NCI-H2081 (cell line): Measurements from ENCODE around the gene SIX5.
"Not testable (repeated sequence)": the region's sequence is repeated elsewhere in the genome, so short reads cannot be mapped to it uniquely, and the experiment has no call there.

Experiments used
- DNase-seq, 2 experiments: peaks; one replicate each; lab custom pipeline; 2025; lab: John Stamatoyannopoulos, UW

SIX5 gene

DNA sequence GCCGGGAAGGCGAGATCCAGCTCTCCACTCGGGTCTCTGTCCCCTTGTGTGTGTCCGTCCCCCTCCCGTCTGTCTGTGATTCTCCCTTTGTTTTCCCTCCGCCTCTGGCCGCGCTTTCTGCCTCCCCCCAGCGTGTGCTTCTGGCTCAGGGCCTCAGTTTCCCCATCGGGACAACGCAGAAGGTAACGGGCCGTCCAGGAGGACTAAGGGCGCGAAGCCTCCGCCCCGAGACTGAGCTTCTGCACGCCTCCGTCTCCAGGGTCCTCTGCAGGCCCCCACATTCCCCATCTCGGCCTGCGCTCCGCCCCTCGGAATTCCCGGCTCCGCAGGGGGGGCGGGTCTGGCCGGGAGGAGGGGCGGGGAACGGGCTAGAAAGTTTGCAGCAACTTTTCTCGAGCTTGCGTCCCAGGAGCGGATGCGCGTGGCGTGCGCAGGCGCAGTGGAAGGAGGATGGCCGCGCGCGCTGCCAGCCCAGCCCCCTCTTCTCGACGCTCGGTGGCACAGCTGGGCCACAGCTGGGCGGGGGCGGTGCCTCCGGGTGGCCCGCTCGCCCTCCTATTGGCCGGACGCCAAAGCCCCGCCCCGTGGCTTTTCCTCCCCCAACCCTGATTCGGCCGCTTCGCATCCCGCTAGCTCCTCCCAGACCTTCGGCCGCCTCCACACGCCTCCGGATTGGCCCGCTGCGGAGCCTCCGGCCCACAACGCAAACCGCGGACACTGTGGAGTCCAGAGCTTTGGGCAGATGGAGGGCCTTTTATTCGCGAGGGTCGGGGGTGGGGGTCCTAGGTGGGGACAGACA lies at the start of gene SIX5:
Gene SIX5 (minus strand): TSS at position 269 of the 799 bp plus-strand sequence. CDS start 408 bp downstream, outside the sequence.
- DNase-seq, result peak; percentile 87 to 93

DNA sequence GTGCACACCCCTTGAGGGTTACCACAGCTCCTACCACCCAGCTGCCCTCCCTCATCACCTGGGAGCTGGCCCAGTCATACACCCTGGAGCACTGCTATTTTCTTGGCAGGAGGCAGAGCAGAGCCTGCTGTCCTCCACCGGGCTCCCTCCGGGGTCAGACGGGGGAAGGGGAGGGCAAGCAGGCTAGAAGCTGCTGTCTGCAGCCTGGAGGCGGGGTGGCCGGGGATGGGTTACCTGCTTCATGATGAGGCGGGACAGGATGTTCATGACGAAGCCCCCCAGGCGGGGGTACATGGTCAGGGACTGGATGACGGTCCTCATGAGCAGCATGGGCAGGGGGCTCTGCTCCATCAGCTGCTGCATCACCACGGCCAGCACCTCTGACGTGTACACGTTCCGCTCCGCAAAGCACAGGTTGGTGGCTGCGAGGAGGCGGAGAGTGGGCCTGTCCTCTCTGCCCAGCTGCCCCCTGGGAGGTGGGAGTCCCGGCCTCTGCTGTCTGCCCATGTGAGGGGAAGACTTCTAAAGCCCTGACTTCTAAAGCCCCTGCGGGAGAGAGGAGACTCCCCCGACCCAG lies 48.8 kb upstream of the SIX5 start:
- DNase-seq, result peak in 1 of 2 experiments; percentile 18

DNA sequence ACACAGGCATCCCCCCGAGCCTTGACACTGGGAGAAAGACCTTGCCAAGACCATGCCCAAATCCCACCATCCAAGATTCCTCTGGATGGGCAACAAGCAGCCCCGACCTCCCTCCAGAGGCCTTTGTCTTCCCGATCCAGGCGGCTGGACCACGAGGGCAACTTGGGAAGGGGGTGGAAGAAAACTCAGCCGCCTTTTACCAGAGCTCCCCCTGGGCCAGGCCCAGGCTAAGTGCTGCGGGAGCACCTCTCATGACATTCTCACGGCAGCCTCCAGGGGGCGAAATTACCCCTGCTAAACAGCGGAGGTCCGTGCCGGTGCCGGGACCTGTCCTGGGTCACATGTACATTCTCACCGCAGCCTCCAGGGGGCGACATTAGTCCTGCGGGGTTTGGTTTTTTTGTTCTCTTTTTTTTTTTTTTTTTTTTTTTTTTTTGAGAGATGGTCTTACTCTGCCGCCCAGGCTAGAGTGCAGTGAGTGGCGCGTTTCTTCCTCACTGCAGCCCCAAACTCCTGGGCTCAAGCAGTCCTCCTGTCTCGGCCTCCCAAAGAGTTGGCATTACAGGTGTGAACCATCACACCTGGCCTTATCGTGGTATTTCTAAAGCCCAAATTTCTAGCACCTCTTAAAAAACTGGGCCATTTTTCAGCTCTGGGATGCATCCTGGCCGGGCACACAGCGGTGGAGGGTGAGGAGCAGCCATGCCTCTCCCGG lies 48.1 kb upstream of the SIX5 start:
- peak; percentile 56 to 78 for DNase-seq

DNA sequence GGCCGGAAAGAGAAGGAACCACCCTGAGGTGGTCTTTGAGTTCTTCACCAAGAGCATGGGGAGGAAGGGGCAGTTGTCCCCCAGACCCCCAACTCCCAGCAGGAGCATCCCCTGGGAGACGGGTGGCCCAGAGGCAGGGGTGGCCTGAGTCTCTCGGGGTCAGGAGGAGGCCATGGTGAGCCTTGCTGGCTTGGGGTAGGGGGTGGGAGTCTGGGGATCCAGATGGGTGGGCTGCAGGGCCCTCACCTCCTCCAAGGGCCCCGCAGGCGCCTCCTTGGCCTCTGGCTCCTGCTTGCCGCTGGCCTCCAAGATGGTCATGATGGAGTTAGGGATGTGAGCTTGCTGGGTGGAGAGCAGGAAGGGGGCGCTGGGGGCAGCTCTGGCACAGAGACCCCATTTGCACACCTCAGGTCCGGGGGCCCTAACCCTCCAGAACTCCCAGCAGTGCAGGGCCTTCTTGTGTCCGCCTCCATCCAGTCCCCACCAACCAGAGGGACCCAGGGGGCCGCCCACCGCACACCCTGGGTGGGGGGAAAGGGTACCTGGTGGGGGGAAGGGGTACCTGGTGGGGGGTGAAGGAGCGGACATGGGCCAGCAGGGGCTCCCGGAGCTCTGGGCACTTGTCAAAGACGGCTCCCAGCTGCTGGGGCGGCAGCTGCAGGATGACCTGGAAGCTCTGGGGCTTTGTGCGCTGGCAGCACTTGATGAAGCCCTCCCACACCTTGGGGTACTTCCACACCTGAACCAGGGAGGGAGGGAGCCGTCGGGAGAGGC lies 47.4 kb upstream of the SIX5 start:
- no peak for DNase-seq

DNA sequence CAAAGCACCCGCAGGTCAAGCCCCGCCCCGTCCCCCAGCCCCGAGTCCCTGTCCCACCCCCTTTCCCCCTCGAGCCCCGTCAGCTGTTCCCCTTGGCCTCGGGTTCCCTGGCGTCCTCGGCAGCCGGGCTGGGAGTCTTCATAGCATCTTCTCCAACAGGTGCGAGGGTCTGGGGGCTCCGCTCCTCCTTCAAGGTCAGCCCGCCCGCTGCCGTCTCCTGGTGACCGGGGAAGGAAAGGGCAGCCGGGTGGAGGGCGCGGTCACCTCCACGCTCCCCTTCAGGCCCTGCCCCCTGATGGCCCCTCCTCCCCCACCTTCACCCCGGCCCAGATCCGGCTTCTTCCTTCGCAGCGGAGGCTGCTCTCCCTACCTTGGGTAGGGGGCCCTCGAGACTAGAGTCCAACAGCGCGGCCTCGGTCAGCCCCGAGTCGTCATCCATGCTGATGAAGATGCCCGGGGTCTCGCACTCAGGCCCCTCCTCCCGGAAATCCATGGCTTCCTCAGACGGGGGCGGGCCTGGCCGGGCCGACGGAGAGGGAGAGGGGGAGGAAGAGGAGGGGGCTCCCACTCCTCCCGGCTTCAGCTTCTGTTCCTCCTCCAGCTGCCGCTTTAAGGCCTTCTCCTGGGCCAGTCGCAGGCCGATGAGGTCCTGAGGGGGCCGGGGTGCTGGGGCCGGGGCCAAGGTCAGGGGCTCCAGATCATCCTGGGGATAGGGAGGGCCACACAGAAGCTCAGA lies 46.6 kb upstream of the SIX5 start:
- no peak for DNase-seq

DNA sequence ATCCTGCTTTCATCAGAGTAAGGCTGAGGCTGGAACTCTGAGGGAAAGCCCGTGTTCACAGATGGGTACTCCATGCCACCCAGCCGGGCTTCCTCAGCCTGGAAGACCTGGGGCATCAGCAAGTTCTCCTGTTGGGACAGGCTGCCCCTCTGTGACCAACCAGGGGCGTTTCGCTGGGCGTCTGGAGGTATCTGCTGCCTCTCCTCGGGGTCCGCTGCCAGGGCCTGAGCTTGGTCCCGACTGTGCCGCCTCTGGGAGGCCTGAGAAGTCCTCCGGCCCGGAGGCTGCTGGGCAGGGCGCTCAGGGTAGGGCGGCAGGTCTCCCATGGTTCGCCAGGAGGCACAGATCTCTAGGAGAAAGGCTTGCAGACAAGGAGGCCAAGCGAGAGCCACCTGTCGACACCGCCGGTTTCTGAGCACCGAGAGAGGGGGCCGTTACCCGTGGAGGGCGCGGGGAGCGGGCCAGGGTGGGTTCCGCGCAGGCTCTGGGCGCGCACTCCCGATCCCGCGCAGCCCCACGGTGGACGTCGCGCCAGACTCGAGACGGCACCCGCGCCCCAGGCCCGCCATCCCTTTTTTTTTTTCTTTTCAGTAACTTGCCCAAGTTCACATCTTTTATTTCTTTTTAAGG lies 45.9 kb upstream of the SIX5 start, which contains the start of gene RSPH6A:
Gene RSPH6A (minus strand): TSS at position 458 of the 630 bp plus-strand sequence. CDS start 132 bp downstream, at position 326.
- DNase-seq, result no peak

DNA sequence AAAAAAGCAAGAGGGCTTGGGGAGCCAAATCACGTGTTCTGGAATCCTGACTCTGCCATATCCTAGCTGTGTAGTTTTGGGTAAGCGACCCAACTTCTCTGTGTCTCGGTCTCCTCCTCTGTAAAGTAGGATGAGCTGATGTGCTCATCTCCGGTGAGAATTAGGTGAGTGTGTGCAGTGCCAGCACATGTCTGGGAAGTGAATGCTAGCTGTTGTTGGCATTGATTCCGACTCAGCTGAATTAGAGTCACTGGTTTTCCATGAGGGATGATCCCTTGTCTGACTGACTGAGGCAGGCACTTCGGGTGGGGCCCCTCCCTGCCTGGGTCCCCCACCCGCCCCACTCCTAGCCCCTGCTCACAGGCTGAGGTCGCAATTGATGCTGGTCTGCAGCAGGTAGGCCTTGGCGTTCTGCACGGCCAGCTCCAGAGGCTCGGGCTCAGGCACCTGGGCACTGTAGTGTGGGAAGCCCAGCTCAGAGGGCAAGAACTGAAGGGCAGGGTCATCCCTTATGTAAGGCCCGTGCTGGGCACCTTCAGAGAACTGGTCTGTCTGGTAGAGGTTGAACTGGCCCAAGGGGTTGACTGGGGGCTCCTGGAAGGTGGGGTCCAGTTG lies 45.2 kb upstream of the SIX5 start:
- no peak for DNase-seq

DNA sequence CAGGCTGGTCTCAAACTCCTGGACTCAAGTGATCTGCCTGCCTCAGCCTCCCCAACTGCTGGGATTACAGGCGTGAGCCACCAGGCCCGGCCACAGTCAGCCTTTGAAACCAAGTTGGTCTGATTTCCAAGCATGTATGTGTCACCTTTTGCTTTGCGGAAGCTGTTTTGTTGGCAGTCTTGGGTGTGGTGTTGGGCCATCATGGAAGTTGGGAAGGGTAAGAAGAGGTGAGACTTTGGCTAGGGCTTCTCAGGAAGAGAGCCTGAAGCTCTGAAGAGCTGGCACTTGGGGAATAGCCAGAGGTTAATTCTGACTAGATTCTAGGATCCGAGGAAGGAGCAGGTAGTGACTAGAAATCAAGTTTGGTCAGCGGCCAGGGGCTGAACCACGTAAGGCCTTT lies 43.2 kb upstream of the SIX5 start:
- no peak for DNase-seq

DNA sequence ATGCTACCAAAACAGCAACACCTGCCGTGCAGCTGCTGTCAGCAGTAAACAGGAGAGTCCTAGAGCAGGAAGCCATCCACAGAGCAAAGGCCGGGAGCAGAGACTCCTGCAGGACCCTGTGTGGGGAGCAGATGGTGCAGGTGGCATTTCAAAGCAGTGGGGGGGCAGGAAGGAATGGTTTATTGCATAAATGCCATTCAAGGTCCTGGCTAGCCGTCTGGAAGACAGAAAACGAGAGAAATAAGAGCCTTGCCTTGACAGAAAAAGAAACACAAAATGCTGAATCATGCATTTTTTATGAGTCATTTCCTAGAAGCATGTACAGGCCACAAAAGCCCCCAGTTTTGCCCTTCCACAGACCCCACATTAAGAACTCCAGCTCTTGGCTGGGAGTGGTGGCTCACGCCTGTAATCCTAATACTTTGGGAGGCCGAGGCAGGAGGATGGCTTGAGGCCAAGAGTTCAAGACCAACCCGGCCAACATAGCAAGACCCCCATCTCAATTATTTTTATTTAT lies 40.6 kb upstream of the SIX5 start:
- DNase-seq, result peak; percentile 59 to 76

DNA sequence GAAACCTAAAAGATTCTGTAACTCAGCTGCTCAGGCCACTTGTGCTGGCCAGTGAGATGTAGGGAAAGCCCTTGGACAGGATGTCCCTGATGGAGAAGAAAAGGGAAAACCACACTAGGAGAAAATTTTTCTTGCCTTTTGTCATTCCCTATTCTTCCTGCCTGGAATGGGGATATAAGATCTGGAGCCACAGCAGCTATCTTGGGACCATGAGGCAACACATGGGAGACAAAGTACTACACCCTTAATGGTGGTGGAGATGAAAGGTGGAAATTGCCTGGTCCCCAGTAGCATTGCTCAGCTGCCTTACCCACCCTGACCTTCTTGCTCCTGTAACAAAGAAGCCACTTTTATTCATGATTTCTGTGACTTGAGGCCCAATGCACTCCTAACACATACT lies 36.7 kb upstream of the SIX5 start:
- no peak for DNase-seq

DNA sequence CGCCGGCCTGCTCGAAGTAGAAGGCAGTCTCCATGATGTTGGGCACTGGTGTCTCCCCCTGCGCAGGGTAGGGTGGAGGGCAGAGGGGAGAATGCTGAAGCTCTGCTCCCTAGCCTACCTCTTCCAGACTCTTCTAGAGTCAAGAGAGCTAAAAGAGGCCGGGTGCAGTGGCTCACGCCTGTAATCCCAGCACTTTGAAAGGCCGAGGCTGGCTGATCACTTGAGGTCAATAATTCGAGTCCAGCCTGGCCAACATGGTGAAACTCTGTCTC lies 35.8 kb upstream of the SIX5 start:
- no peak for DNase-seq

DNA sequence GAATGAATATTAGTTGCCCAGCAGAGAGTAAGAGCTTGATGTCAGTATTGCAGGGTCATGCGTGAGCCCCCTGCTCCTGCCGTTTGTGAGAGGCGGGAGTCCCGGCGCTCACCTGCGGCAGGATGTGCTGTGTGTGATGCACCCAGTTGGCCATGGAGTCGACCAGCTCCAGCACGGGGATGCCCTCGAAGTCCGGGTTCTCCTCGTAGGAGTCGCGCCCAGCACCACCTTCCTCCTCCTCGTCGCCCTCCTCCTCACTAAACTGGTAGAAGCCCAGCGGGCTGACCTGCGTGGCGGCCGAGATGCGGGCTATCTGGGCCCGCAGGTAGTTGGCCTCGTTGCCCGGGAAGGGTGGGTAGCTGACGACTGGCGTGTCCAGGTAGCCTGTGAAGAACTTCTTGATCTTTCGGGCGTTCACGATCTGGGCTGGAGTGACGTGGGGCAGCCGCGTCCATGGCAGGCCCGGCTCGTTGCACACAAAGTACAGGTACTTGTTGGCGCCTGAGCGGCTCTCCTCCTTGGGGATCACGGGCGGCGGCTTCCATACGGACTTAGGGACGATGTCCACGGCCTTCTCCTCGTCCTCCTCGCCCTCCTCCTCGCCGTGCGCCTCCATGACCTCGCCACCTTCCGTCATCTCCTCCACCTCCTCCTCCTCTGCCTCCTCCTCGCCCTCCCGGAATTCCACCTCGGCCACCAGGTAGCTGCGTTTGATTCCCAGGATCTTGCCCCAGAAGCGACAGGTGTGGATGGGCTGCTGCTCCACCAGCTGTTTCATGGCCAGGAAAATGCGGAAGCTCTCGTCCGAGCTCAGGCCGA lies 35.3 kb upstream of the SIX5 start:
- DNase-seq, result no peak

DNA sequence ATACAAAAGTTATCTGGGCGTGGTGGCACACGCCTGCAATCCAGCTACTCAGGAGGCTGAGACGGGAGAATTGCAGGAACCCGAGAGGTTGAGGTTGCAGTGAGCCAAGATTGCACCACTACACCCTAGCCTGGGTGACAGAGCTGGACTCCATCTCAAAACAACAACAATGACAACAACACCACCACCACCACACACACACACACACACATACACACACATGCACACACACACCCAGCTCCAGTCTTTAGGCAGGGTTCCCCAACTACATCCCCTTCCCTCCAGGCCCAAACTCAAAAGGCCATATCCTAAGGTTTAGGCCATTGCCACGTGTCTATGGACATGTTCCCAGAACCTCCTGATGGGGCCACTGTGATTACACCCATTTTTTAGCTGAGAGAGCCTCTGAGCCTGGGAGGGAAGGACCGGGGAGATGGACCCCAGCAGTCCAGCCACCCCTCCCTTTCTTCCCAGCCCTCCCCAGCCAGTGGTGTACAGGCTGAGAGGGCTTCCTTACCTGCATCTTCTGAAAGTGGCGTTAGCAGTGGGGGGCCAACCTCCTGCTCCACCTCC lies 32.6 kb upstream of the SIX5 start:
- DNase-seq, result no peak

DNA sequence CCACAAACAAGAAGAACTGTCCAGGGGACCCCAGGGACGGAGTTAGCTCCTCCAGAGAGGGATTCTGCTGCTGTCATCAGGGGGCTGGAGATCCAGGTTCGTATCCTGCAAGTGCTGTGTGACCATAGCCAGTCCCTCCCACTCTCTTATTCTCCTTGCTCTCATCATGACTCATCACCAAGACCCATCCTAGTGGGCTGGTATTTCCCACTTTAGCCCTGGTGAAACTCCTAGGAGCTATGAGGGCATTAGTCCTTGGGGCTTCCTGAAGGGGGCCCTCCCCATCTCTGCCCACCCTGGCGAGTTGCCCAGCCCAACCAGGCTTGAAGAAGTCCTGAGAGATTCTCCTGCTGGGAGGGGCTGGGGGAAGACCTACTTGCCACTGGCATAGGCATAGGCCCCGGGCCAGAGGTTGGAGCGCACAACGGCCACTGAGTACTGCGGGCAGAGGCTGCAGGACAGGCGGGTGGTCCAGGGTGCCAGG lies 31.1 kb upstream of the SIX5 start:
- no peak for DNase-seq

DNA sequence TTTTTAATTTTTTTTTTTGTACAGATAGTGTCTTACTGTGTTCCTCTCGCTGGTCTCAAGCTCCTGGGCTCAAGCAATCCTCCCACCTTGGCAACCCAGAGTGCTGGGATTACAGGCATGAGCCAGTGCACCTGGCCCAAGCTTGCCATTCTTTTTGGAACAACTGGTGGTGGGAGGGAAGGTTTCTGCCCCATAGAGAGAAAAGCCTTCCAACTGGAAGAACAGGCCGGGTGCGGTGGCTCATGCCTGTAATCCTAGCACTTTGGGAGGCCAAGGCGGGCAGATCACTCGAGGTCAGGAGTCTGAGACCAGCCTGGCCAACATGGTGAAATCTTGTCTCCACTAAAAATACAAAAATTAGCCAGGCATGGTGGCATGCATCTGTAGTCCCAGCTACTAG lies 30.5 kb upstream of the SIX5 start:
- not testable (repeated sequence) for DNase-seq

DNA sequence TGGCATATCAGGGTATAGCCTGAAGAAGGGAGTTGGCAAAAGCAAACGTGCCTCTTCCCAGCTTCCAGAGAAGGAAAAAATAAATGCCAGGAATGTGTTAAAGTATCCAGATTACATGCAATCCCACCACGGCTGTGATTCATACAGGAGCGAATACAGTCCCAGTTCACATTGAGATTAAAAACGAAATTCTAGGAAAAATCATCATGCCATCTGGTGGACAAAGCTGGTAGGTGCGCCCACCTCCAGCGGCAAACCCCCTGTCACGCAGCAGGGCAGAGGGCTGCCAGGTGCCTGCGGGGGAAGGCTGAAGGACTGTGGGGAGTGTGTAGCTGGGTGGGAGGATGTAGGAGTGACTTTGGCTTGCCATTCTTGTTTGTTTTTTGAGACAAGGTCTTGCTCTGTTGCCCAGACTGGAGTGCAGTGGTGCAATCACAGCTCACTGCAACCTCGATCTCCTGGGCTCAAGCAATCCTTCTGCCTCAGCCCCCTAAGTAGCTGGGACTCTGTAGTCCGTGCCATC lies 30.0 kb upstream of the SIX5 start:
- DNase-seq, result peak; percentile 41 to 79

DNA sequence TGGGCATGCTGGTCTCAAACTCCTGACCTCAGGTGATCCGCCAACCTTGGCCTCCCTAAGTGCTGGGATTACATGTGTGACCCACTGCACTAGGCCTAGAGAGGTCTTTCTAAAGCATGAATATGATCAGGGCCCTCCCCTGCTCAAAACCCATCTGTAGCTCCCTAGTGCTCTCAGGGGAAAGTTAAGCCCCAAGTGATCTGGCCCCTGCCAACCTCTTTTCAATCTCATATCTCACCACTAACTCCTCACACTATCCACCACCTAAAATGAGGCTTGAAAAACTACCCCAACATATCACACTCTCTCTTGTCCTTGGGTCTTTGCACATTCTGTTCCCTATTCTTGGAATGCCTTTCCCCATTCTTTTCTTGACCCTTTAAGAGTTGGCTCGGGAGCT lies 25.6 kb upstream of the SIX5 start:
- DNase-seq, result no peak

DNA sequence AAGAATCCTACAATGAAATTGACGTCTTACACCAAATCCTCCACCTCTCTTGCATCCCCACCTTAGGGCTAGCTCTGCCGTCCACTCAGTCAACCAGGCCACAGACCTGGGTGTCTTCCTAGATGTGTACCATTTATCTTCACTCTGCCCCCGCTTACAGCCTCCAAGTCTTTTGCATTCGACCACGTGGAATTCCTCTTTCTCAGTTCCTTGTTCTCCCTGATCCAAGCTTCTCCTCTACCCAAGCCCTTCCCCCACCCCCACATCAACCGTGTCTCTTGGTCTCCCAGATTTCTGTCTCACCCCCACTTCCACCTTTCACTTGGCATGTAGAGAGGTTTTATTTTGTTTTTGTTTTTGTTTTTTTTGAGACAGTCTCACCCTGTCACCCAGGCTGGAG lies 24.8 kb upstream of the SIX5 start:
- no peak for DNase-seq

DNA sequence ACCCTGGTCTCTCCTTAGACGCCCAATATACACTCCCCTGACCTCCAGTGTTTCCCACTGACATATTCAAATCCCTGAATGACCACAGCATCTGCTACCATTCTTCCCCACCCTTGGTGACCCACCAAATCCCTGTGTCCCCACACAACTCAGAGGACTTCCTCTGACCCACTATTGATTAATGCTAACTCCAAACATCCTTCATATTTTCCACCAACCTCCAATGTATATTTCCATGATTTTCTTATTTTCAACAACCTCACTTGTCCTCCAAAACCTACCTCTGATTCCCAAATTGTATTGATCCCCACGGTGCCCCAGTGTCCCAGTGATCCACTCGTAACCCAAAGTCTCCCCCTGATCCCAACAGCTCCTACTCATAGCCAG lies 24.1 kb upstream of the SIX5 start:
- DNase-seq, result no peak
